Natural killer cell (primary cell): Measurements from ENCODE around the gene CACNA2D3. TPM values are rescaled to one million over a fixed set of nuclear protein-coding genes. Genes with fewer than 3 reads are reported as not detected.

Experiments used
- ATAC-seq, 3 donors: fragments of 150-1000 bp in 2 of 3; fragments of 200-7000 bp in 1 of 3; cut with Tn5 transposase; 1 replicate in 1 of 3; 2 replicates in 2 of 3; pipeline ENCODE4 v1.10.0; 2021; ENCODE audit warnings: mild to moderate bottlenecking in 2 of 3, moderate library complexity in 2 of 3
- DNase-seq, 2 donors: peaks; one replicate each; pipeline versions ENCODE4 v3.0.0 to v3.0.0-alpha.2; 2013 to 2021; ENCODE audit warnings: mixed read lengths in 1 of 2
- H3K27ac ChIP-seq: one replicate; pipeline ENCODE4 v1.5.1; 2013; ENCODE audit warnings: mild to moderate bottlenecking, low read length
- H3K27me3 ChIP-seq: one replicate; pipeline ENCODE4 v1.6.1; 2013; ENCODE audit warnings: low read length; ENCODE audit not compliant: control insufficient read depth, insufficient read depth
- H3K36me3 ChIP-seq: one replicate; pipeline ENCODE4 v1.6.1; 2013; ENCODE audit warnings: low read length; ENCODE audit not compliant: control insufficient read depth, insufficient read depth
- H3K4me1 ChIP-seq: one replicate; pipeline ENCODE4 v1.6.1; 2013; ENCODE audit warnings: low read length; ENCODE audit not compliant: control insufficient read depth, insufficient read depth
- H3K4me3 ChIP-seq: one replicate; pipeline ENCODE4 v1.5.1; 2013; ENCODE audit warnings: low read length
- H3K9me3 ChIP-seq: one replicate; pipeline ENCODE4 v1.6.1; 2013; ENCODE audit warnings: low read length; ENCODE audit not compliant: control insufficient read depth, insufficient read depth
- H3K27ac Mint-ChIP-seq, 2 donors: one replicate each; pipeline ENCODE4 v1.8.0; 2022; ENCODE audit warnings: mild to moderate bottlenecking in 2 of 2, mixed read lengths in 2 of 2, moderate library complexity in 1 of 2
- H3K27me3 Mint-ChIP-seq, 2 donors: one replicate each; pipeline ENCODE4 v1.8.0; 2022; ENCODE audit warnings: low read depth in 2 of 2, mixed read lengths in 2 of 2
- H3K36me3 Mint-ChIP-seq: one replicate; pipeline ENCODE4 v1.8.0; 2022; ENCODE audit warnings: mixed read lengths
- H3K4me1 Mint-ChIP-seq, 2 donors: one replicate each; pipeline ENCODE4 v1.8.0; 2022; ENCODE audit warnings: mixed read lengths in 2 of 2
- H3K4me3 Mint-ChIP-seq: one replicate; pipeline ENCODE4 v1.8.0; 2022; ENCODE audit warnings: mild to moderate bottlenecking, moderate library complexity, mixed read lengths
- H3K9me3 Mint-ChIP-seq, 2 donors: one replicate each; pipeline ENCODE4 v1.8.0; 2022; ENCODE audit warnings: mixed read lengths in 2 of 2
- CTCF ChIP-seq: fragments of 200-600 bp; IDR thresholded peaks from one replicate; pipeline ENCODE4 v1.8.0; 2022; ENCODE audit warnings: antibody characterized with exemption
- WGBS: methylation state at CpG from one replicate; pipeline ENCODE4 v1.1.7; 2013; ENCODE audit warnings: missing lambda C conversion rate; ENCODE audit not compliant: insufficient coverage; 5-methylcytosine and 5-hydroxymethylcytosine counted together
- intact Hi-C: fragments of 100-400 bp; cut with micrococcal nuclease; formaldehyde crosslinking; loops from one replicate; pipeline ENCODE4 v1.14.2; 2022
- total RNA-seq, 4 donors: library from RNA; stranded (reverse); fragments of 120-200 nt in 1 of 4; gene quantifications; one replicate each; pipeline versions ENCODE4 v1.2.3 to v1.2.4, GENCODE V29; 2013 to 2022

The CACNA2D3 gene
- total RNA-seq, 3 donors from 2014 or later (not counting 1 experiment from before 2014, with no cell fraction given) = 0.49 TPM; not detected in 2

- H3K27me3 Mint-ChIP-seq = no peaks in the 10 kb centered on the region
- ATAC-seq = no peak
These were observed 113.6 kb downstream of the CACNA2D3 start for GRCh38 chr3:54235998-54236397.

GRCh38 chr3:54237109-54237508 lies 114.8 kb downstream of the CACNA2D3 start:
- no peaks in the 10 kb centered on the region for H3K9me3 ChIP-seq
- DNase-seq (no peak), ATAC-seq (no peak)
- no peaks in the 10 kb centered on the region for H3K27me3 Mint-ChIP-seq
- H3K4me1 ChIP-seq = no peaks in the 10 kb centered on the region
- no peak overlapping the region for H3K4me3 ChIP-seq
- H3K27ac ChIP-seq = no peak overlapping the region
- 50% methylated on average over 1 of the region's 3 CpGs for WGBS
- H3K4me3 Mint-ChIP-seq = no peak overlapping the region
- no peak overlapping the region for H3K27ac Mint-ChIP-seq
- no peaks in the 10 kb centered on the region for H3K4me1 Mint-ChIP-seq
- H3K27me3 ChIP-seq = no peaks in the 10 kb centered on the region
- no peaks in the 10 kb centered on the region for H3K36me3 Mint-ChIP-seq
- H3K9me3 Mint-ChIP-seq = no peaks in the 10 kb centered on the region
- no peaks in the 10 kb centered on the region for H3K36me3 ChIP-seq
- TF ChIP-seq CTCF = no peak
- intact Hi-C loops = no loop called here

More at GRCh38 chr3:54235998-54236397, 113.6 kb downstream of the CACNA2D3 start:
- intact Hi-C loops = no loop called here
- Histone ChIP-seq H3K36me3 (no peaks in the 10 kb centered on the region), H3K4me3 (no peak overlapping the region), H3K9me3 (no peaks in the 10 kb centered on the region), H3K27ac (no peak overlapping the region), H3K4me1 (no peaks in the 10 kb centered on the region), H3K27me3 (no peaks in the 10 kb centered on the region)
- TF ChIP-seq CTCF = no peak
- 78% methylated on average over 3 of the region's 4 CpGs for WGBS
- DNase-seq = no peak
- H3K27ac Mint-ChIP-seq = no peak overlapping the region
- no peaks in the 10 kb centered on the region for H3K4me1 Mint-ChIP-seq
- no peaks in the 10 kb centered on the region for H3K9me3 Mint-ChIP-seq
- H3K4me3 Mint-ChIP-seq = no peak overlapping the region
- no peaks in the 10 kb centered on the region for H3K36me3 Mint-ChIP-seq

- no peak overlapping the region for H3K4me3 ChIP-seq
- H3K27me3 Mint-ChIP-seq = no peaks in the 10 kb centered on the region
- no peaks in the 10 kb centered on the region for H3K36me3 ChIP-seq
- no peaks in the 10 kb centered on the region for H3K9me3 Mint-ChIP-seq
- ATAC-seq = no peak
- H3K36me3 Mint-ChIP-seq = no peaks in the 10 kb centered on the region
- no peaks in the 10 kb centered on the region for H3K27me3 ChIP-seq
- no peak overlapping the region for H3K27ac Mint-ChIP-seq
- H3K9me3 ChIP-seq = no peaks in the 10 kb centered on the region
- no peak for TF ChIP-seq CTCF
- no peaks in the 10 kb centered on the region for H3K4me1 ChIP-seq
- intact Hi-C loops = no loop called here
- no peaks in the 10 kb centered on the region for H3K4me1 Mint-ChIP-seq
- H3K27ac ChIP-seq = no peak overlapping the region
- H3K4me3 Mint-ChIP-seq = no peak overlapping the region
- 81% methylated on average over 4 of the region's 4 CpGs for WGBS
- DNase-seq = no peak
These were observed 115.6 kb downstream of the CACNA2D3 start for GRCh38 chr3:54237788-54238502.

GRCh38 chr3:54240309-54240708 lies 118.0 kb downstream of the CACNA2D3 start:
- no peak for TF ChIP-seq CTCF
- H3K9me3 Mint-ChIP-seq = no peaks in the 10 kb centered on the region
- intact Hi-C loops = no loop called here
- no peak overlapping the region for H3K4me3 Mint-ChIP-seq
- DNase-seq (no peak), ATAC-seq (no peak)
- no peak overlapping the region for H3K27ac Mint-ChIP-seq
- Histone ChIP-seq H3K4me3 (no peak overlapping the region), H3K4me1 (no peaks in the 10 kb centered on the region), H3K27ac (no peak overlapping the region), H3K9me3 (no peaks in the 10 kb centered on the region), H3K27me3 (no peaks in the 10 kb centered on the region), H3K36me3 (no peaks in the 10 kb centered on the region)
- WGBS = 78% methylated on average over 4 of the region's 4 CpGs
- no peaks in the 10 kb centered on the region for H3K36me3 Mint-ChIP-seq
- H3K4me1 Mint-ChIP-seq = no peaks in the 10 kb centered on the region
- H3K27me3 Mint-ChIP-seq = no peaks in the 10 kb centered on the region
